GM21717 (cell line): Measurements from ENCODE around the gene KLHL22.
"Not testable (repeated sequence)": the region's sequence is repeated elsewhere in the genome, so short reads cannot be mapped to it uniquely, and the experiment has no call there.

Experiments
- ATAC-seq: cut with Tn5 transposase; IDR thresholded peaks from one replicate; pipeline ENCODE4 v1.9.1; 2021; ENCODE audit warnings: mild to moderate bottlenecking, moderate library complexity; ENCODE audit not compliant: unreplicated experiment

The KLHL22 gene

DNA sequence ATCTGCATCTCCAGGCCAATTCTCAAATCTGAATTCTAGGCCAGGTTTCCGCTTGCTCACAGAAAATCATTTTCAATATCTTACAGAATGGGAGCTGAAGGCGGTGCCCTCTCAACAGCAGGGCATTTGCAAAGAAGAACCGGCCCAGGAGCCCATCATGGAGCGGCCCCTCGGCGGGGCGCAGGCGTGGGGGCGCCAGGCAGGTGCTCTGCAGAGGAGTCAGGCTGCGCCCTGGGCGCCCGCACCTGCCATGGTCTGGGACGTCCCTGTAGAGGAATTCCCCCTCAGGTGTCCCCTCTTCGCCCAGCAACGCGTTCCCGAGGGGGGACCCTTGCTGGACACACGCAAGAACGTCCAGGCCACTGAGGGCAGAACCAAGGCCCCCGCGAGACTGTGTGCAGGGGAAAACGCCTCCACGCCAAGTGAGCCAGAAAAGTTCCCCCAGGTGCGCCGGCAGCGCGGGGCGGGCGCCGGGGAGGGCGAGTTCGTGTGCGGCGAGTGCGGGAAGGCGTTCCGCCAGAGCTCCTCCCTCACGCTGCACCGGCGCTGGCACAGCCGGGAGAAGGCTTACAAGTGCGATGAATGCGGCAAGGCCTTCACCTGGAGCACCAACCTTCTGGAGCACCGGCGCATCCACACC is 90.2 kb downstream of the KLHL22 start:
- ATAC-seq = no peak

DNA sequence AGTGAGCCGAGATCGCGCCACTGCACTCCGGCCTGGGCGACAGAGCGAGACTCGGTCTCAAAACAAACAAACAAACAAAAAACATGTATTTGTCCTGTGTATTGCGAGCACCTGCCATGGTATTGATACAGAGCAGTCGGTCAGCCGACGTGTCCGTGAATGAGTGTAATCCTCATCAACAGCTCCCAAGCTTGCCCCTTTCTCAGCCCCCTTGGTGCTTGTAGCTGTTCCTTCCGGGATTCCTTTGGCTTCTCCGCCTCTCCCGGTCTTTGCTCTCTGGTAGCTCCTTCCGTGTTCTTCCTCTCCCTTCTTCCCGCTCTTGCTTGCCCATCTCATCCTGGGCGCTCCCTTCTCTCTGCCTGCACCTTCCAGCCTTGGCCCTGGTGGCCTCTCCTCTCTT is 90.7 kb downstream of the KLHL22 start:
- no peak for ATAC-seq

DNA sequence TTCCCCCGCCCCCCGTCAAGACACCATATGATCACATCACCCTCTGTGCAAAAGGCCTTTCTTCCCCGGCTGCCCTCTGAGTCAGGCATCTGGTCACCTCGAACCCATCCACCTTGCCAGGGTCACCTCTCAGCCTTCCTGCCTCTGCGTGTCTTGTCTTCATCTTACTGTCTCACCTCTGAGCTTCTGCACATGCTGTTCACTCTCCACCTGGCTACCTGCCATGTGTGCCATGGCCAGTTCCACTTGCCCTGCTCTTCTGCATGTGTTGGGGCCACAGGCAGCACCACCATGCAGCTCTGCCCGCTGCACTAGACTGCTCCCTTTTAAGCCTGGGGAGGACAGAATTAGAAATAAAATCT is 91.8 kb downstream of the KLHL22 start:
- no peak for ATAC-seq

DNA sequence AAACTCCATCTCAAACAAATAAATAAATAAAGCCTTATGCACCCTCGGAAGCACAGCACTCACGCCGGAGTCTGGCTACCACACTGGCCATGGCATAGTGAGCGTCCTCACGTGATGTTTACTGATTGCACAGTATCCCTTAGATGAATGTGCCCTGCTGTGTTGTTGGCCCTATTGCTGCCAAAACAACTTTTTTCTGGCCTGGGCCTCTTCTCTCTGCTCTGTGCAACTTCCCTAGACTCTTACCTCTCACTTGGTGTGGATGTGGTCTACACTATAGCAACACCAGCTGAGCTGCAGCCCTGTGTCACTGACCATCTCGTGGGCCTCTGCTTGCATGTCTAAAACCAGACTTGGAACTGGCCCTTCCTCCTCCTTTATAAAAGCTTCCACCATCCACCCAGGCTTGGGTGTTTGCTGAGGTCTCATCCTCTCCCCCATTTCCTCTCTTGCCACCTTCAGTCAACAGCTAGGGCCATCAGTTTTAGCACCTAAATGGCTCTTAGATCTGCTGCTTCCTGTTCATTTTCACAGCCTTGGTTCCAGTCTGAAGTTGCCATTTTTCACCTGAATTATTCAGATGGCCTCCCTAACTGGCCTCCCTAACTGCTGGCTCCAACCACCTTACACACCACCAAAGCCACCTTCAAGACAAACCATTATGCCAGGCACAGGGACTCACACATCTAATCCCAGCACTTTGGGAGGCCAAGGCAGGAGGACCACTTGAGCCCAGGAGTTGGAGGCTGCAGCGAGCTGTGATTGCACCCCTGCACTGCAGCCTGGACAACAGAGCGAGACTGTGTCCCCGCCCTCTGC is 92.4 kb downstream of the KLHL22 start:
- ATAC-seq = no peak

DNA sequence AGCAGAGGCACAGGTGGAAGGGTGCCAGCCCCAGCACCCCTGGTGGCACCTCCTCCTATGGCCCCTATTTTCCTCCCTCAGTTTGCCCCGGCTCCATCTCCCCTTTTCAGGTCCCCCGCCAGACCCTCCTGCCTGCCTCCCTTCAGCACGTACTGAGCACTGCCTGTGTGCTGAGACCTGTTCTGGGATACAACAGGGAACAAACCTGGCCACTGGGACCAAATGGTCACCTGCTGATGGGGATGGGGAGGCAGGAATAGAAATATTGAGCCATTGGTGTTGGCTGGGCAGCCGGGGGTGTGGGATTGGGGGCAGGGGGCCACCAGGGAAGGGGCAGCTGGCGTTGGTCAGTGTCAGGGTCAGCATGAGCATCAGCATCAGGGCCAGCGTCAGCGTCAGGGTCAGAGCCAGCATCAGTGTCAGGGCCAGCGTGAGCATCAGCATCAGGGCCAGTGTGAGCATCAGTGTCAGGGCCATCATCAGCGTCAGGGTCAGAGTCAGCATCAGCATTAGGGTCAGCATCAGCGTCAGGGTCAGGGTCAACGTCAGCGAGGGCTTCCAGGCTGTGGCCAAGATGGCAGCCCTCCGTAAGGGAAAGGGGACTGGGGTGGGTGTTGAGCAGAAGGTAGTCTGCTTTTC is 94.1 kb downstream of the KLHL22 start:
- no peak for ATAC-seq

DNA sequence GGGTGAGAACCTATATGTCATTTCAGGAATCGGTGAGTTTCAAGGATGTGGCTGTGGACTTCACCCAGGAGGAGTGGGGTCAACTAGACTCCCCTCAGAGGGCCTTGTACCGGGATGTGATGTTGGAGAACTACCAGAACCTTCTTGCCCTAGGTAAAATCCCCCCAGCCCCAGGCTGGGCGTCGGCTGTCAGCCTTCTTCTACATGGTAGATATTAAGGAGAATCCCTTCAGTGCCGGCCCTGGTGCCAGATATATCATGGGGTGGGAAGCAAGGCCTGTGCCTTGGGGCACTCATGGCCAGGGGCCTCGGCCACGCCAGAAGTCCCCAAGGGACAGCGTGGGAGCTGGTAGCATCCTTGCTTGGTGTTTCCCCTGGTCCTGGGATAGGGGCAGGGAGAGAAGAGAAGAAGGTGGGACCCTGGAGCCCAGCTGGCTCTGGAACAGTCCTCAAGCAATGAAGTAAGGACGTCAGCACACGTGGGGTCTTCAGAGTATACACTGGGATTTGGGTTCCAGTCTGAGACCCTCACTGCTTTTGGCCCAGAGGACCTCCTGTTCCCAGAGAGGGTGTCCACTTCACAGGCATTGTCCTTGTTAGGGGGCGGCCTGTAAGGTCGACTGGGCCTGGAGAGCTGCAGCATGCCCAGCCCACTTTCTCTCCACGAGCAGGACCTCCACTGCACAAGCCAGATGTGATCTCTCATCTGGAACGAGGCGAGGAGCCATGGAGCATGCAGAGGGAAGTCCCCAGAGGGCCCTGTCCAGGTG is 94.8 kb downstream of the KLHL22 start:
- ATAC-seq = no peak

DNA sequence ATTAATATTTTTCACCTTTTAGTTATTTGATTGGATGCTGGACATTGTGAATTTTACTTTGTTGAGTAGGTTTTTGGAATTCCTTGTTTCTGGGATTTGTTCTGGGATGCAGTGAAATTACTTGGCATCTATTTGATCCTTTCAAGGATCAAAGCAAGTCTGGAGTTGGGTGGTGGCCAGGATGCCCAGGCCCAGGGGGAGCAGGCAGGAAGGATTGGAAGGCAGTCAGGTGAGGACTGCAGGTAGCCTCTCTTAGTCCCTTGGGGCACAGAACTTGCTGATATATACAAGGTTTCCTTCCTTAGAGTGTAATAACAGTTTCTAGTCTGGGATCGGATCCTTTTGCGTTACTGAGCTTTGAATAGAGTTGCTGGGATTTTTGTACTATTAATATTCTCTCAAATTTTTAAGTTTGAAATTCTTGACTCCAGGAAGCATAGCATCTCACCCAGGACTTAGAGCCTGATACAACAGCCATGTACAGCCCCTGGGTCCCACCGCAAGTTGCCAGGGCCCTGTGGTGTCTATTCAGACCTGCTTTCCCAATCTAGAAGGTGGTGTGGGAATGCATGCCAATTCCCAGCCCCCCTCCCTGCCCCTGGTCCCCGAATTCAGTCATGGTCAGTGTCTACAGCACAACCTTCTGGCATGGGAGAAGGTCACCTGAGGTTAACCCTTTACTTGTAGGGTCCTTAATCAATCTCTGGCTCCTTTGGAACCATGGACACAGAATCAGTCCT is 95.6 kb downstream of the KLHL22 start:
- ATAC-seq = no peak

DNA sequence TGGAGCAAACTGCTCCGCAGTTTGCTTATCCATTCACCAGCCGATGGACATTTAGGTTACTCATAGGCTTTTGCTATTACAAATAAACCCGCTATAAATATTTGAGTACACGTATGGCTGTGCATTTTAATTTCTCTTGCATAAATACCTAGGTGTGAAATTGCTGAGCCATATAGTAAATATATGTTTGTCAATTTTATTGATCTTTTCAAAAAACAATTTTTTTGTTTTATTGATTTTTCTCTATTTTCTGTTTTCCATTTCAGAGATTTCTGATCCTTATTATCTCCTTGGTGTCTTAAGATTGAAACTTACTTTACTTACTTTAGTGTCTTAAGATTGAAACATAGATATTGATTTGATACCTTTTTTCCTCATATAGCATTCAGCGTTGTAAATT is 97.2 kb downstream of the KLHL22 start:
- ATAC-seq = no peak

DNA sequence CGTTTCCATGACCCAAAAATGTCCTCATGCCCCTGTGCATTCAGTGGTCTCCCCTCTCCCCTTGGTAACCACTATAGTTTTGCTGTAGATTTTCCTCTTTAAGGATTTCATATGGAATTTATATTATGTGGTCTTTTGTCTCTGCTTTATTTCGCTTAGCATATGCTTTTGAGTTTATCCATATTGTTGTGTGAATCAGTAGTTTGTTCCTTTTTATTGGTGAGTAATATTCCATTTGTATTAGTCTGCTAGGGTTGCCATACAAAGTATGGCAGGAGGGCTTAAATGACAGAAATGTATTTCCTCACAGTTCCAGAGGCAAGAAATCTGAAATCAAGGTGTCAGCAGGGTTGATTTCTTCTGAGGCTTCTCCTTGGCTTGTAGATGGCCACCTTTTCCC is 98.1 kb downstream of the KLHL22 start:
- ATAC-seq = no peak

DNA sequence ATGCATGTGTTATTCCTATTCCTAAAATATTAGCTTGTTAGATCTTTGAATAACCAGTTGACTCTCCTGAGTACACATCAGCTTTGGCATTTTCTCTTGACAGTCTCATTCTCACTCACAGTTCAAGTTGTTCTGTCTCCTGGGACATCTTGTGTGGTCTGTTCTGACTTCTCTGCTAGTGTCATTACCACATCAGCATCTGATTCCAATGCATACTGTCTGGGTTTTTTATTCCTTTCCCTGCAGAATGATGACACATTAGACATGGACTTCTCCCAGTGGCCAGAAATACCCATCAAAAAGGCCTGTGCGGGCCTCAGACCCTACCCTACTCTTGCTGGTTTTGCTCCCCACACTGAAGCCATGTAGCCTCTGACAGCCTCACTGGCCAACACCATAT is 99.0 kb downstream of the KLHL22 start:
- no peak for ATAC-seq

DNA sequence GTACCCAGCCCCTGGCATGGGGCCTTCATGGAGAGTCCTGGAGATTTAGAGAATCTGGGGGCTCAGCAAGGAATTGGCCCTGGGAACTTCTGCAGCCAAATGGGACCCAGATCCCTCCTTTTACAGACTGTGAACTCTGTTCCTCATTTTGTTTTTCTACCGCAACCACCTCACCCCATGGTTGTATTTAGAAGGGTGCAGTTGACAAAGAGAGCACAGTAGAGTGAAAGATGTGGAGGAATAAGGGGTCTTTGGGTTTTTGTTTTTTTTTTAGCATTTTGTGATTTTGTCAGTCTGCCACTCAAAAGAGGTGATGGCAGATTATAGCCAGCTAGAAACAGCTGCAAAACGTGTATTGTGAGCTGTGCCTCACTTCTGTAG is 99.7 kb downstream of the KLHL22 start:
- ATAC-seq = no peak

DNA sequence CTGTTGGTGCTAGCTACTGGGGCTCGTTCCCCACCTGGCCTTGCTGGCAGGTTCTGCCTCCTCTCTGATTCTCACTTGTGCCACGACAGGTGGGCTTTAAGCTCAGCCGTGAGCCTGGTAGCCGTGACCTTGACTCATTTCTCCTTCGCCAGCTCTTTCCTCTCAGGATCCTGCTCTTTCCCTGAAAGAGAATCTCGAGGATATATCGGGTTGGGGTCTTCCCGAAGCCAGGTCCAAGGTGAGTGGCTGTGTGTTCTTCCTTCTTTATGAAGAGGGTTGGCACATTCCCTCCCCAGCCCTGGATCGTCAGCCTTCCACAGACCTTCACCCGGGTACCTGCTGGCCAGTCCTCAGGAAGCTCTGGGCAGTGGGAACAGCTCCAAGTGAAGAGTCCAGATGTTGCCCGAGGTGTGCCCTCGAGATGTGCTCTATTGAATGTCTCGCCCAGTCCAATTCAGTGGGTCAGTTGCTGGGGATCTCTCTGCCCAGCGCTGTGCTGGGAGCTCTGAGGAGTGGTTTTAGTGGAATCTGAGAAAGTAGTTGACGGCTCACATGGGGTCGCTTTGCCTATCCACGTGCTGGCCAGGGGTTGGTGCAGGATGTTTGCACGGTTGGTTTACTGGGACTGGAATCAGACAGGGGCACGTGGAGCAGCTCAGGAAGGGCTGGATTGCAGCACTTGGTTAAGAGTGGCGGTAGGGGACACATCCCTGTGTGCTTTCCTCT is 100.3 kb downstream of the KLHL22 start:
- no peak for ATAC-seq

DNA sequence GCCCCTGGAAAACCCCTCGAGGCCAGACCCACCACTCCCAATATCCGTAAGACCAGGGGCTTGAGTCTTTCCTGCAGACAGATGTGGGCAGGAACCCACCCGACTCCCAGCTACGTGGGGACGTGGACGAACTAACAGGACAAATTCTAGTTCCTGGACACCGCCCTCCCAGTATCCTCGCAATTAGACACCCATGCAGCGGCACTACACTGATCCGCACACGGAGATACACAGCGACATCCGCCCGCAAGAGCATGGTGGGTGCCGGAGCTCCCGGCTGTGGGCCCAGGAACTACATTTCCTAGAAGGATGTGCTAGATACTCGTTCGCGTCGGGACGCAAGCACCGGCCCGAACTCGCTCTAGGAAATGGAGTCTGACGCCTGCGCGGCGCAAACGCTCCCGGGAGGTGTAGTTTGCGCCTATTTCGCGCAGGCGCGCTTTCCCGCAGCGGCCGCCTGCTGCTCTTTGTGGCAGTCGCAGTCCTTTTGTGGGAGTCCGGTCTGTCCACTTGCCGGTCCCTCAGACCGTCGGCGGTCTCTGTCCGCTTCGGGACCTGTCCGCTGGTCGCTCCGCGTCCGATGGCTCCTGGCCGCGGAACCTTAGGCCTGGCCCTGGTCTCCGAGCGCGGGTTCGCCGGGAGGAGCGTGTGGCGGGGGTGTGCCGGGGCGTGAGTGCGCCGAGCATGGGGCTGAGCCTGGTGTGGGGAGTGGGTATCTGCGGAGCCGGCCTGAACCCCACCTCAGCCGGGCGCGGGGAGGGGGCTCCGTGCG is 101.7 kb downstream of the KLHL22 start, which contains the start of gene ZNF74:
ZNF74 (plus strand) TSS at position 447 of the 772 bp plus-strand sequence. CDS start 478 bp downstream, outside the sequence.
- ATAC-seq = peak; percentile 61

DNA sequence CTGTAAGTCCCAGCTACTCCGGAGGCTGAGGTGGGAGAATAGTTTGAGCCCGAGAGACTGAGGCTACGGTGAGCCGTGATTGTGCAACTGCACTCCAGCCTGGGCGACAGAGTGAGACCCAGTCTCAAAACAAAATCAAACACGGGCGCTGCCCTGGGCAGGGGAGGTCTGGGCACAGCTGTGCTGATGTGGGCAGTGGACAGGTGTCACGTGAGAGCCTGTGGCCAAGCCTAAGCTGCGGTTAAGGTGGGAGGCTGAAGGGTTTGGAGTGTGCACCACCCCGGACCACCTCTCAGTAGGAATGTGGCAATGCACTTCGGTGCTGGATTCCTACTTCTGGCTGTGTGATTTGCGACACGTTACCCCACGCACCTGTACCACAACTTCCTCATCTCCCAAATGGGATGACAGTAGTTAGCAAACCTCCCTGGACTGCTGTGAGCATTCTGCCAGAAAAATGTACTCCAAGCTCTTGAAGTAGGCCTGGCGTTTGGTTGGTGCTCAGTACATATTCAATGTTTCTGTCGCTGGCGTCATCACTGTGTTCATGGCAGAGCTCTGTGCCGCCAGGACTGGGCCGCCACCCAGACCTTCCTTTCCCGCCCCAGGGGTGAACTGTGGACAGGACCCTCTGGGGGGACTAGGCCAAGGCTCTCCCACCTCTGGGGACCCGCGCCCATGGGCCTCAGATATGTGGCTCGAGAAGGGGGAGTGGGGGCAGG is 102.5 kb downstream of the KLHL22 start:
- no peak for ATAC-seq

DNA sequence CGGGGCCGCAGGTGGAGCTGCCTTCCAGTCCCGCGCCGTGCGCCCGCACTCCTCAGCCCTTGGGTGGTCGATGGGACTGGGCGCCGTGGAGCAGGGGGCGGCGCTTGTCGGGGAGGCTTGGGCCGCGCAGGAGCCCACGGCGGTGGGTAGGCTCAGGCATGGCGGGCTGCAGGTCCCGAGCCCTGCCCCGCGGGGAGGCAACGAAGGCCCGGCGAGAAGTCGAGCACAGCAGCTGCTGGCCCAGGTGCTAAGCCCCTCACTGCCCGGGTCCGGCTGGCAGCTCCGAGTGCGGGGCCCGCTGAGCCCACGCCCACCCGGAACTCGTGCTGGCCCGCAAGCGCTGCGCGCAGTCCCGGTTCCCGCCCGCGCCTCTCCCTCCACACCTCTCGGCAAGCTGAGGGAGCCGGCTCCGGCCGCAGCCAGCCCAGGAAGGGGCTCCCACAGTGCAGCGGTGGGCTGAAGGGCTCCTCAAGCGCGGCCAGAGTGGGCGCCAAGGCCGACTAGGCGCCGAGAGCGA is 103.2 kb downstream of the KLHL22 start:
- not testable (repeated sequence) for ATAC-seq
